Stimulated activated CD8-positive, alpha-beta memory T cell treated with anti-CD3 and anti-CD28 coated beads, Interleukin-4, amount 100 ng/mL, for 1 hour (primary cell): ENCODE measurements around the gene HPCAL1.

Experiments
- DNase-seq, 2 donors: peaks; one replicate each; pipeline ENCODE4 v3.0.0-alpha.2; 2020; ENCODE audit warnings: low read depth in 2 of 2, low spot score in 1 of 2

The HPCAL1 gene

GRCh38 chr2:10352972-10353371 is 50.3 kb downstream of the HPCAL1 start:
- DNase-seq = no peak

DNA sequence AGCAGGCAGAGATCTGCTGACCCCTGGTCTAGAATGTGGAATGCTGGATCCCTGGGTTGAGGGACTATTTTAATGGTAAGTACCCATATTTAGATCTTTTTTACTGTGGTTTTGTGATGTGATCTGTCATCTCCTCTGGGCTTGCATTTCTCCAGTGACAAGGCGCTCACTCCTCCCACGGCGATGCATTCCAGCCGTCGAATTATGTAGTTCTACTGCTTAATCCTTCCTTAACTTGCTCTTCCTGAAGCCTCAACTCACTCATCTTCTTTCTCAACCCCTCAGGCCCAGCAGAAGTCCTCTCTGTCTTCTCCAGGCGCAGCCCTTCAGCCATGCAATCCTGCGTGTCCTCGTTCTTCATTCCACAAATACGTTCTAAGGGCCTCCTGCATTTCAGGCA is 51.2 kb downstream of the HPCAL1 start:
- no peak for DNase-seq

DNA sequence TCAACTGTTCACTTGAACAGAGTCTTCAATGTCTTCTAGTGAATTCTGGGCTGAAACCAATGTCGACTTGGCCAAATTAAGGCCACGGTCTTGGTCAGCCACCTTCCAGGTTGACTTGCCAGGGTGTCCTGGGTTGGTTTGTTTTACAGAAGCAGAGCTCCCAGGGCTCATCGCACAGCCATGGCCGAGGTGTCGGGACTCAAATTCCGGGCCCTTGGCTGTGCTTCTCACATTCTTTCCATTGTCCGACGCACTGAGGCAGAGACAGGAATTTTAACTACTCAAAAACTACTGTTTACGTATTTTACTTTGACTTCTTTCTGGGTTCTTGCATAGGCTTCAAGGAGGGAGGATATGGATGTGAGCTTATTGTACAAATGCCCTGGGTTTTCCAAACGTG is 51.7 kb downstream of the HPCAL1 start:
- no peak for DNase-seq

DNA sequence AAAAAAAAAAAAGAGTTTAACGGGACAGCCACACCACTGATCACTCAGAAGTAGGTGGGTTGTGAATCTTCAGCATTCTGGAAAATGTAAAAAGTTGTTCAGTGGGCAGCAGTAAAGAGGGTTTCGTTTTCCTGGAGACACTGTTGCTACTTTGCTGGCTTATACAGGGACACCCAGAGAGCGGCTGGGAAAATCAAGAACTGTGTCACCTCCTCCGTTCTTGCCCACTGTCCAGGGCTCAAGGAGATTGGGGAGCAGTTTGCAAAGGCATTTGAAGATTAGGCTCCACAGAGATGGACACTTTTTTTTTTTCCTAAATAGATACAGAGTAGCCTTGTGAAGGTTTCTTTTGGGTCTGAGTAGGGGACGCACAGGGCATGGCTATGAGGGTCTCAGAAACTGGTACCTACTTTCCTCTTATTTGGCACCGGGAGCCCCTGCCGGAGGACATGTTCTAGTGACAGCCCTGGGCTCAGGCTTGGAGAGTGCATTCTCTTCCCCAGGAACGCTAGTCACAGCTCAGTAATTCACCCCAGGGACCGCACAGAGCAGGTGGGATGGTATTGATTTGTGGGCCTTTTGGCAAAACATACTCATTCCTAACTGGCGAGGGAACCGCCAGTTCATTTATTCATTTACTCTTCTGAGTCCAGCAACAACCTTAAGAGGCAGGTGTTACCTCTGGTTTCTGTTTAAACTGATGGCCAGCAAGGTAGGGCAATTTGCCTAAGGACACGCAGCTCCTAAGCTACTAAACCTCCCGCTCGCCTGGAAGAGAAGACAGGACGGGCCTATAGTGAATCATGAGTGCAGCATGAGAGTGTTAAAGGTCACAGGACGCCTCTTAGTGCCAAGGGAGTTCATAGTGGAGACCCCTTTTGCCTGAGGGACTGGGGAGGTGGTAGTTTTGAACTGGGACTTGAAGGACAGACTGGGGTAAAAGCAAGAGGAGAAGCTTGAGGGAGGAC is 53.1 kb downstream of the HPCAL1 start:
- no peak for DNase-seq

DNA sequence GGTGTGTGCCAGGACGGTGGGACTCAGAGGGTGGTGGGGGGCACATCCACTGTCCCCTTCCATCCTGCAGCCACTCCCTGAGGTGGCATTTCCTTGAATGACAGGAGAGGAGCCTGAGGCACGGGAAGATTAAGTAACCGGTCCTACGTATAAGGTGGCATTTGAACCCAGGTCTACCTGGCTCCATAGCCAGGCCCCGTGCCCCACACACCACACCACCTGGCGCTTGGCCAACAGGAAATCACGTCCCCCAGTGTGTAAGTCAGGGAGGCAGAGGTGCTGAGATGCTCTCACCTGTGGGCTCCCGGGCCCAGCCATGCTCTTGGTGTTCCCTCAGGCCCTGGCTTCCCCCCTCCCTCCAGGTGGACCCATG is 53.7 kb downstream of the HPCAL1 start:
- DNase-seq = no peak

DNA sequence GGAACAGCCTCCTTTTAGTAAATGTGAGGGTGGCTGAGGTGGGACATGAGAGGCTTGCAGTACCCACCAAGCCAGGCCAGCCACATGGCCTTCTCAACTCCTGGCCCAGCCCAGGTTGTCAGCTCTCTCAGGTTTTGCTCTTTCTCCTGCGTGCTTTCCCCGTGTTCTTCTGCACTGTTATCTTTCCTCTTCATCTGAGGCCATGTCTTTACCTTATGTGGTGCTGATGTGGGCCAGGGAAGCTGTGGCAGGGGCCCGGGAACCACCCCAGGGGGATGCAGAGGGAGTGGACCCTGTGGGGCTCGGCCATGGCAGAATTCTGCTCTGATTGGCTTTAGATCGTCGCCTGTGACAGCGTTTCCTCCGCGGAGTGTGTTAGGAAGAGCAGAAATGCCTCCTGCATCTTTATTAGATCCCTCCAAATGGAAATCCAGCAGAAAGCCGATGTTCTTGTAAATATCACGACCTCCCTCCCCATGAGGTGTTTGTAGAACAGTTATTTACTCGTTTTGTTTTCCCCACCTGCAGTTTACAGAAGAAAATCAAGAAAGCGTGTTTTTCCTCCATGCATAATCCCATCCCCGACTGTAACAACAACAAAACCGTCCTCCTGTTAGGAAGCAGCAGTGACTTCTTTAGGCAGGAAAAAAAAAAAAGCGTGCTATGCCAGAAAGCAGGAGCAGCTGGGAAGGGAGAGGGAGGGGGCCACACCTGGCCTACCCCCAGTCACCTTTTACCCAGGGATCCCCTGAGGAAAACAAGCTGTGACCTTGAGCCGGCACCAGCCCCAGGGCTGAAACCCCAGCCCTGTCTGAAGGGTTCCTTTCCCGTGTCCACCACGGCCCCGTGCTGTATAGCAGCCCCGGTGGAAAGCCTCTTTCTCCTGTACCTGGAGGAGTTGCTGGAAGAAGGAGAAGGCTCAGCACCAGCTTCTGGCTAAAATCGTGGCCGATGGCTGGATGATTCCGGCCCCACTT is 54.8 kb downstream of the HPCAL1 start:
- no peak for DNase-seq

DNA sequence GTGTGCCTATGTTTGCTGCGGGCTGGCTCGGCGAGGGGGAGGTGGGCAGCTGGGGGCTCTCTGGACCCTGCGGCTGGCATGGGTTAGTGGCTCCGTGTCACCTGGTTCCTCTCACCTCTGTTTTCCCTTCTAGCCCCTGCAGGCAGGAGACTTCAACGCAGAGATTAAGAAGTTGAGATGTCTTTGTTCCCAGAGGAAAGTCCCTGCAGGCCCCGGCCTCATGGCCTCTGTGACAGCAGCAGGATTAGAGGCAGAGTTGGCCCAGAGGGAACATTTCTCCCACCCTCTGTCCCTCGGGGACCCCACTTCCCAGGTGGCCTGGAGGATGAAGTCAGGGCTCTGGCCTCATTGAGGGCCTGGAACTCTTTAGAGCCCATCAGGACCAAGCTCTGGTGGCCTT is 56.5 kb downstream of the HPCAL1 start:
- DNase-seq = no peak

DNA sequence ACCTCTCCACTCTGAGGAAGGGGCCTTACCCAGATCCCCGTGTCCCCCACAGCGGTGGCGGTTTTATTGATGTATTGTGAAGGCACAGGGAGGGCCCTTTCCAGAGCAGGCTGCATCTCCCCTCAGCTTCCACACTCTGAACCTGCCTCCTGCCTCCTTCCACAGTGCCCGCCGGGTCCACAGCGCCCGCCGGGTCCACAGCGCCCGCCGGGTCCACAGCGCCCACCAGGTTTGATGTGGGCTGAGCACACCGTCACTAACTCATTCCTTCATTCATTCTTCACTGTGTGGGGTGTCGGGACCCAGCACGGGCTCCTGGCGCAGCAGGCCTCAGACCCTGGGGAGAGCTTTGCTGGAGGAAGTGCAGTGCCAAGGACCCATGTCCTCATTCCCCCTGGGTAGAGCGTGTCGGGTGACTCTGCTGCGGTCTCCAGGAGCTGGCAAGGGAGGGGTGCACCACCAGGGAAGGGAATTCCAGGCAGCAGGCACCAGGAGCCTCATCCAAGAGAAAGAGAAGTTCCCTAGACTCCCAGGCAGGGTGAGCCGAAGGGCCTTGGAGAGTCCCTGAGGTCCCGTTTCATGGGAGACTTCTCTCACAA is 57.1 kb downstream of the HPCAL1 start:
- no peak for DNase-seq

DNA sequence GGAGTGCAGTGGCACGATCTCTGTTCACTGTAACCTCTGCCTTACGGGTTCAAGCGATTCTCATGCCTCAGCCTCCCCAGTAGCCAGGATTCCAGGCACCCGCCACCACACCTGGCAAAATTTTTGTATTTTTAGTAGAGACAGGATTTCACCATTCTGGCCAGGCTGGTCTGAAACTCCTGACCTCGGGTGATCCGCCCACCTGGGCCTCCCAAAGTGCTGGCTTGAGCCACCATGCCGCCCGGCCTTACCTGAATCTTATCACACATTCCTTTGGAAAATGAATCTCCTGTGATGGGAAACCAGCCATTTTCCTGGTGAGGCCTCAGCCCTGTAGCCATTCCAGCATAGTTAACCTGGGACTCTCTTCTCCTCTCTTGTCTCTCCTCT is 57.8 kb downstream of the HPCAL1 start:
- no peak for DNase-seq

DNA sequence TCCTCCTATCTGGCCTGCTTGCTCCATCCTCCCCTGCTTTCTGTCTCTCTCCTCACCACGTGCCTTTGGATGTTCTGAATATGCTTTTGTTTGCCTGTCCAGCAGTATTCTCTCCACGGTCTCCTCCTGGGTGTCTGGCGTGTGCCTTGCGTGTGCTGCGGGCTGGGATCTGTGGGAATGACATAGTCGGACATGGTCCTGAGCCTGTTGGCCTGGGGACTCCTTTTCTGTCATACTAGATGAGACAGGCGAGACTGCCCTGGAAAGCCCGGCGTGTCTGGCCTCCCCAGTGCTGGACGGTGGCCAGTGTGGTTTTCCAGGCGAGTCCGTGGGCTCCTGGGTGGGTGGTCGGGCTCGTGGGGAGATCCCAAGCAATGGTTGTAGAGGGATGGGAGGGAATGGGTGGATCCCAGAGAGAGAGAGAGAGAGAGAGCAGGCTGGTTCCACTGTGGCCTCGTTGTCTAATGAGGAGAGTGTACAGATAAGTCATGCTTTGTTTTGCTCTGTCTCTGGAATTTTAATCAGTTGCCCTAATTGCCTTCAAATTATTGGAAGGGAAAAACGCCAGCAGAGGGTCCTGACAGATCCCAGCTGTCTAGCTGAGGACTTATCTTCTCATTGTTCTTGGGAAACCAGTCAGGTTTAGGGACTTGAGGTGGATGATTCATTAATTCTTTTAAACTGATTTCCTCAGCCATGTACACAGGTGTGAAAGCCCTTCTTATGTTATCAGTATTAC is 58.3 kb downstream of the HPCAL1 start:
- DNase-seq = no peak

- DNase-seq = no peak
Observed at GRCh38 chr2:10362096-10362897, 59.6 kb downstream of the HPCAL1 start.

DNA sequence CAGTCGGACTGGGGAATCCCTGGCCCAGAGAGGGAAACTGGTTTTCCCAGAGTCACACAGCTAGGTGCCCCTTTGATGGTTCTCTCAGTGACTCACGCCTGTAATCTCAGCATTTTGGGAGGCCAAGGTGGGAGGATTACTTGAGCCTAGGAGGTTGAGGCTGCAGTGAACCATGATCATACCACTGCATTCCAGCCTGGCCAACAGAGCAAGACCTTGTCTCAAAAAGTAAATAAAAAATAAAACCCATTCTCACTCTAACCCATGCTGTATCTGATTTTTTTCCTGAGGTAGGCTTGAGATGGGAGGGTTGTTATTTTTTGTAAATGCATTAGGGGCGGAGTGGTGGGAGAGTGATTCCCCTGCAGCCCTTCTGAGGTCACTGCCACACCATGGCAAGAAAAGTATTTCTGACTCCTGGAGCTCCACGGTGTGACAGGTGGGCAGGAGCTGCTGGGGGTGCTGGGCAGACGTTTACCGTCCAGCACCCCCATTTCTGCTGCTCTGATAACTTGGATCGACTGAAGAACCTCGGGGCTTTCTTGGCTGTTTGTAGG is 60.3 kb downstream of the HPCAL1 start:
- no peak for DNase-seq

GRCh38 chr2:10363861-10364610 is 61.3 kb downstream of the HPCAL1 start:
- no peak for DNase-seq

GRCh38 chr2:10365412-10365811 is 62.7 kb downstream of the HPCAL1 start:
- no peak for DNase-seq

GRCh38 chr2:10366601-10367270 is 64.0 kb downstream of the HPCAL1 start:
- no peak for DNase-seq

DNA sequence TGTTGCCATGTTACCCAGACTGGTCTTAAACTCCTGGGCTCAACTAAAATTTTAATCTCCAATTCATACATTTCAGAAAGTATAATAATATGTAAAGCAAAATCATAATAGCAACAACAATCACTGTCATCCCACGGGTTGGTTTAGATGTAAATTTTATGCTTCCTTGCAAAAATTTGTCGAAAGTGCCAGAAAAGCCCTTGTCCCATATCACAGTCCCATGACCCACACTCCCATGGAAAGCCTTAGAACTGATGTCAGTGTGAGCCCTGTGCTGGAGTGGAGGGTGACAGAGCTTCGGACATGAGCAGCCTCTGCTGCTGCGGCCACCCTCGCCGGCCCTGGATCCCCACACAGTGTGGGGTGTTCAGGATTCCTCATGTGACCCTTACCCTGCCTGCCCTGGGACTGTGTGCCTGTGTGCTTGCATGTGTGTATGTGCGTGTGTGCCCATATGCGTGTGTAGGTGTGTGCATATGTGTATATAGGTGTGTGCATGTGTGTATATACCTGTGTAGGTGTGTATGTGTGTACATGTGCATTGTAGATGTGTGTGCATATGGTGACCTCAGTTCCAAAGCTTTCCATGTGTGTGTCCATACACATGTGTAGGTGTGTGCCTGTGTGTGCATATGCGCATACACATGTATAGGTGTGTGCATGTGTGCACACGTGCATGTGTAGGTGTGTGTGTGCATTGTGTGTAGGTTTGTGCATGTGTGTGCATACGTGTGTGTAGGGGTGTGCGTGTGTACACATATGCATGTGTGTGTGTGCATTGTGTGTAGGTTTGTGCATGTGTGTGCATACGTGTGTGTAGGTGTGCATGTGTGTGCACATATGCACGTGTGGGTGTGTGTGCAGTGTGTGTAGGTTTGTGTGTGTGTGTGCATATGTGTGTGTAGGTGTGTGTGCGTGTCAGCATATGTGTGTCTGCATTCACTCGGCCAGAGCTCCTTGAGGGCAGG is 65.1 kb downstream of the HPCAL1 start:
- no peak for DNase-seq

DNA sequence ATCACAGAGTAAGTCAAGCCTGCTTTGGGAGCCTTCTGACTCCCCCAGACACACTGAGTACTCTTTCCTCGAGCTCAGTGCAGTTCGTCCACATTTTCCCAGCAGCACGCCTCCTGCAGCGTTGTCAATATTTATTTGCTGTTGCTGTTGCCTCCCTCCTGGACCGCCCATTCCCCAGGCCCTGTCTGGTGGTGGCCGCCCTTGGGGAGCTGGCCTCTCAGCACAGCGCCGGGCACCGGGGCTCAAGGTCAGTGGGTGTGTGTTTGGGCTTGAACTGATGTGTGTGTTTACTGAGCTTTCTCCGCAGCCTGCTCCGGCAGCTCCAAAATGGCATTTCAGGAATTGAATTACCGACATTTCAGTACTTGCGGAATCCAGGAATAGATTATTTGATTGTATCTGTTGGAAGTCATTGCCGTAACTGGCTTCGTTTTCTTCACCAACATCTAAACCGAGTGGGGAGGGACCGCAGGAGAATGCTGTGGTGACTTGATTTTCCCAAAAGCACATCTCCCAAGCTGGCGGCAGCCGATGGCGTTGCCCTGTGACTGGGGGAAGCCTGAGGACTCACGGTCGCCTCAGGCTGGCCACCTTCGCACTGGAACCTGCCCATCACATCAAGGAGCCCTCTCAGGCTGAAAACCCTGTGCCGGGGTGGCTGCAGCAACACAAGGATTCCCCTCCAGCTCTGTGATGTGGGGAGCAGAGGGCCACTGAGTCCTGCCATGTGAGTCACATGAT is 66.0 kb downstream of the HPCAL1 start:
- DNase-seq = no peak
